T-helper 22 cell (primary cell): ENCODE results near the gene ADCY1.

Experiments used
- DNase-seq: peaks from one replicate; pipeline ENCODE4 v3.0.0-alpha.2; 2020; ENCODE audit warnings: low read depth

The ADCY1 gene

GRCh38 chr7:45624392-45624760, 50.2 kb downstream of the ADCY1 start:
- DNase-seq = no peak

GRCh38 chr7:45625067-45625466, 50.9 kb downstream of the ADCY1 start:
- DNase-seq = no peak

- DNase-seq = no peak
Measured at GRCh38 chr7:45625714-45626440, 51.7 kb downstream of the ADCY1 start.

GRCh38 chr7:45626441-45627430, 52.6 kb downstream of the ADCY1 start:
- DNase-seq = no peak

- no peak for DNase-seq
Measured at GRCh38 chr7:45627691-45628456, 53.7 kb downstream of the ADCY1 start.

- DNase-seq = no peak
Measured at GRCh38 chr7:45631569-45631968, 57.4 kb downstream of the ADCY1 start.

- DNase-seq = no peak
Measured at GRCh38 chr7:45636733-45637132, 62.6 kb downstream of the ADCY1 start.

GRCh38 chr7:45638916-45639315, 64.7 kb downstream of the ADCY1 start:
- DNase-seq = no peak

GRCh38 chr7:45642044-45642443, 67.9 kb downstream of the ADCY1 start:
- DNase-seq = no peak

- no peak for DNase-seq
Measured at GRCh38 chr7:45643630-45644029, 69.5 kb downstream of the ADCY1 start.

- no peak for DNase-seq
Measured at GRCh38 chr7:45644237-45644636, 70.1 kb downstream of the ADCY1 start.

- no peak for DNase-seq
Measured at GRCh38 chr7:45645141-45645969, 71.2 kb downstream of the ADCY1 start.

GRCh38 chr7:45646207-45646821, 72.1 kb downstream of the ADCY1 start:
- DNase-seq = no peak

GRCh38 chr7:45646996-45647825, 73.0 kb downstream of the ADCY1 start:
- no peak for DNase-seq

GRCh38 chr7:45647967-45648670, 74.0 kb downstream of the ADCY1 start:
- no peak for DNase-seq

GRCh38 chr7:45648671-45648995, 74.5 kb downstream of the ADCY1 start:
- DNase-seq = no peak

- DNase-seq = no peak
Measured at GRCh38 chr7:45649560-45650346, 75.6 kb downstream of the ADCY1 start.
